GM23248 (cell line): ENCODE data around the gene DENND2A.

Experiments used
- EZH2 ChIP-seq: fragments of 200-600 bp; sonication (generic); IDR thresholded peaks from 2 replicates; pipeline ENCODE4 v1.6.1; 2018; ENCODE audit warnings: antibody characterized with exemption, mild to moderate bottlenecking; ENCODE audit not compliant: insufficient read depth, poor library complexity, severe bottlenecking
- EZH2phosphoT487 ChIP-seq: fragments of 200-600 bp; sonication (generic); IDR thresholded peaks from 2 replicates; pipeline ENCODE4 v1.6.1; 2018; ENCODE audit warnings: antibody characterized with exemption, moderate library complexity, mild to moderate bottlenecking, low read depth; ENCODE audit not compliant: insufficient read depth

- TF ChIP-seq EZH2phosphoT487 (no peak), EZH2 (no peak)
Measured at GRCh38 chr7:140683657-140684056, 43.0 kb upstream of the DENND2A start.
